T-helper 17 cell (primary cell): ENCODE data around the gene FBXL7. TPM values are rescaled to one million over a fixed set of nuclear protein-coding genes. Genes with fewer than 3 reads are reported as not detected.

Experiments
- ATAC-seq: fragments of 150-1000 bp; cut with Tn5 transposase; 2 replicates; pipeline ENCODE4 v1.10.0; 2021; ENCODE audit warnings: mild to moderate bottlenecking, moderate library complexity
- DNase-seq, 3 donors: peaks; one replicate each; pipeline versions ENCODE4 v3.0.0 to v3.0.0-alpha.2; 2020 to 2021
- H3K9me3 ChIP-seq: one replicate; pipeline ENCODE4 v1.7.0; 2013; ENCODE audit warnings: low read length, mild to moderate bottlenecking; ENCODE audit not compliant: control insufficient read depth, poor library complexity, severe bottlenecking
- H3K27ac Mint-ChIP-seq: one replicate; pipeline ENCODE4 v1.8.0; 2022; ENCODE audit warnings: mild to moderate bottlenecking, moderate library complexity, mixed read lengths
- H3K27me3 Mint-ChIP-seq: one replicate; pipeline ENCODE4 v1.8.0; 2022; ENCODE audit warnings: mixed read lengths
- H3K36me3 Mint-ChIP-seq: one replicate; pipeline ENCODE4 v1.8.0; 2022; ENCODE audit warnings: low read depth, mixed read lengths
- H3K4me1 Mint-ChIP-seq: one replicate; pipeline ENCODE4 v1.8.0; 2022; ENCODE audit warnings: mild to moderate bottlenecking, mixed read lengths
- H3K4me3 Mint-ChIP-seq: one replicate; pipeline ENCODE4 v1.8.0; 2022; ENCODE audit warnings: mild to moderate bottlenecking, moderate library complexity, mixed read lengths
- total RNA-seq, 4 donors: library from RNA in 2 of 4; stranded (reverse) in 2 of 4; gene quantifications; one replicate each; pipeline ENCODE4 v1.2.3 and lab custom pipeline; 2022 to 2026

The FBXL7 gene
- total RNA-seq, 2 donors from 2014 or later: not detected

- H3K9me3 ChIP-seq: no peaks in the 10 kb centered on the region
- no peaks in the 10 kb centered on the region for H3K36me3 Mint-ChIP-seq
- H3K27ac Mint-ChIP-seq: no peak overlapping the region
- no peak for DNase-seq
- no peaks in the 10 kb centered on the region for H3K27me3 Mint-ChIP-seq
- no peaks in the 10 kb centered on the region for H3K4me1 Mint-ChIP-seq
- no peak overlapping the region for H3K4me3 Mint-ChIP-seq
- ATAC-seq: no peak
These were observed 13.5 kb downstream of the FBXL7 start for GRCh38 chr5:15513431-15513830.

GRCh38 chr5:15513911-15514310 is 13.9 kb downstream of the FBXL7 start:
- no peaks in the 10 kb centered on the region for H3K4me1 Mint-ChIP-seq
- ATAC-seq: no peak
- no peak for DNase-seq
- no peaks in the 10 kb centered on the region for H3K9me3 ChIP-seq
- H3K4me3 Mint-ChIP-seq: no peak overlapping the region
- no peaks in the 10 kb centered on the region for H3K36me3 Mint-ChIP-seq
- H3K27ac Mint-ChIP-seq: no peak overlapping the region
- no peaks in the 10 kb centered on the region for H3K27me3 Mint-ChIP-seq

DNA sequence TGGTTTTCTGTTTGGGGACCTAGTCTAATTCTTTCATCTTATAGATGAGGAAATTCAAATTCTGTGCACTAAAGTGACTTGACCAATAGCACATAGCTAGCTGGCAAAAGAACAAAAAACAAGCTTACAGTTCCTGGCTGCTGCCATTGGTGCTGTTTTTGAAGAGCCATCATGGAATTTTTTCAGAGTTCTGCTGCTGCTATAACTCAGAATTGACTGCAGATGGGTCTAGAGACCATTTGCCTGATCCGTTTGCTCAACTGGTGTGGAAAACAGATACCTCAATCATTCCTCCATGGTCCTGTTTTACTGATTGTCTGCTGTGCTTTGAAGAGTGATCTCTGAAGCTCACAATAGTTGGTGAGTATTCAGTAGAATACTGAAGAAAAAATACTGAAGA is 15.2 kb downstream of the FBXL7 start:
- Mint-ChIP-seq H3K36me3 (no peaks in the 10 kb centered on the region), H3K4me1 (no peaks in the 10 kb centered on the region), H3K27me3 (no peaks in the 10 kb centered on the region), H3K4me3 (no peak overlapping the region), H3K27ac (no peak overlapping the region)
- H3K9me3 ChIP-seq: no peaks in the 10 kb centered on the region
- ATAC-seq (no peak), DNase-seq (no peak)

- no peaks in the 10 kb centered on the region for H3K9me3 ChIP-seq
- ATAC-seq: no peak
- no peaks in the 10 kb centered on the region for H3K4me1 Mint-ChIP-seq
- no peak for DNase-seq
- no peak overlapping the region for H3K27ac Mint-ChIP-seq
- no peaks in the 10 kb centered on the region for H3K36me3 Mint-ChIP-seq
- no peaks in the 10 kb centered on the region for H3K27me3 Mint-ChIP-seq
- H3K4me3 Mint-ChIP-seq: no peak overlapping the region
These were observed 16.5 kb downstream of the FBXL7 start for GRCh38 chr5:15516486-15516885.

- Mint-ChIP-seq H3K27me3 (no peaks in the 10 kb centered on the region), H3K36me3 (no peaks in the 10 kb centered on the region), H3K4me3 (no peak overlapping the region), H3K4me1 (no peaks in the 10 kb centered on the region), H3K27ac (no peak overlapping the region)
- H3K9me3 ChIP-seq: no peaks in the 10 kb centered on the region
- ATAC-seq (no peak), DNase-seq (no peak)
These were observed 18.8 kb downstream of the FBXL7 start for GRCh38 chr5:15518786-15519185.

DNA sequence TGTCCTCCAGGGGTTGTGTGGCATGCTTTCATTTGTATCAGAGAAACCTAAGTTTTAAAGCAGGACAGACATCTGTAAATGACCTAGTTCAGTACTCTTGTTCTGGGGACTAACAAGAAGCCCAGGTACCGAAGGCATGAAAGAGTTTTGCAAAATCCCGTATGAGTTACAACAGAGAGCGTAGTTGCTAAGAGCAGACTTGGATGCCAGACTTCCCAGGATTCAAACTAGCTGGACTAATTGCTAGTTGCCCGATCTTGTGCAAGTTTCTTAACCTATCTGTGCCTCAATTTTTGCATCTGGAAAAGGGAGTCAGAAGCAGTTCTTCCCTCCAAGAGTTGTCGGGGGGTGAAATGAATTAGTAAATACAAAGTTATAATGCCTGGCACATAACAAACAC is 20.9 kb downstream of the FBXL7 start:
- Mint-ChIP-seq H3K27me3 (no peaks in the 10 kb centered on the region), H3K4me1 (no peaks in the 10 kb centered on the region), H3K27ac (no peak overlapping the region), H3K4me3 (no peak overlapping the region), H3K36me3 (no peaks in the 10 kb centered on the region)
- no peaks in the 10 kb centered on the region for H3K9me3 ChIP-seq
- DNase-seq (no peak), ATAC-seq (no peak)

DNA sequence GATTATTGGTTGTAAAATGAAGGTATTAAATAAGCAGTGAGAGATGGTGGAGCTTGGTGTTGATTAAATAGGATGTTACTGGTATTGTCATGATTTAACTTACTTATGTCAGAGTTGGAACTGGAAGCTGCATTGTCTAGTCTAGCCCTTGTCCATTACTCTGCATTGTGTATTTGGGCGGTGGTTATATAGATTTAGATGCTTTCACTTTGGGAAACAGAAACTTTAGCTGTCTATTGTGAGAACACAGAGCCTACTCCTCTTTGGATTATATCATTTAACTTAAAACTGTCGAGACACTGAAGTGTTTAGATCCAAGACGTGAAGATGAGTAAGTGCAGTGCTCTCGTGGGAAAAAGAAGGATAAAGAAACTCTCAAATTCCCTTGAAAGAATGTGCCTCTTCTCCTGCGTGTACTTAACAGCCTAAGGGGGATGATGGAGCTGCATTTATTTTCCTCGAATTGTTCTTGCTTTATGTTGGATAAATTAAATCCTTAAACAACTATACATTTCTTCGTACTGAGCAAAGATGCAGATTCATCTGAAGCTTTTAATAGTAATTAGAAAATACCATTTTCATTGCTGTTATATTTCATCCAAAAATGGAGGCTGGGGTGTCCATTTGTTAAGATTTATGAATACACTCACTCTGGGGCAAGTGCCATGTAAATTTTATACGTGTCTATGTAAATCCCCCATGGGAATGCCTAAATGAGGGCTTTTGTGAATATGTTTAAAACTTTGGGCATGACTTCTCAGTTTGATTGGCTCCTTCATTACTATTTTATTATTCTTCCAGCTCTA is 21.6 kb downstream of the FBXL7 start:
- Mint-ChIP-seq H3K27ac (no peak overlapping the region), H3K4me3 (no peak overlapping the region), H3K4me1 (no peaks in the 10 kb centered on the region), H3K27me3 (no peaks in the 10 kb centered on the region), H3K36me3 (no peaks in the 10 kb centered on the region)
- no peaks in the 10 kb centered on the region for H3K9me3 ChIP-seq
- ATAC-seq: no peak
- DNase-seq: no peak

DNA sequence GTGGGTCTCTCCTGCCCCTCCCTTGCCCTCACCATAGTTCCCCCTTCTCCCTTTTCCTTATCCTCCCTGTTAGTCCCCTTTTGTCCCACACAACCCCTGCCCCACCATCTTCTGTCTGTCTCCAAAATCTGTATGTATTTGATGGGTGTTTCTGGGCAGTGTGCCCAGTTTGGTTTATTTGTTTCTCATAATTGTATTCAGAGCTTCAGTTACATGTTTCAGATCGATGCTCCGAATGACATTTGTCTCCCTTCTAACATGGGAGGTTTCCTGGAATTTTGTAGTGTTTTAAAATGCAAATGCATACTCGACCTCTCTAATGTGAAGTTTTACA is 22.2 kb downstream of the FBXL7 start:
- no peak overlapping the region for H3K4me3 Mint-ChIP-seq
- ATAC-seq: no peak
- H3K9me3 ChIP-seq: no peaks in the 10 kb centered on the region
- no peaks in the 10 kb centered on the region for H3K36me3 Mint-ChIP-seq
- no peak for DNase-seq
- H3K27ac Mint-ChIP-seq: no peak overlapping the region
- H3K27me3 Mint-ChIP-seq: no peaks in the 10 kb centered on the region
- no peaks in the 10 kb centered on the region for H3K4me1 Mint-ChIP-seq

- H3K9me3 ChIP-seq: no peaks in the 10 kb centered on the region
- no peaks in the 10 kb centered on the region for H3K4me1 Mint-ChIP-seq
- no peak overlapping the region for H3K27ac Mint-ChIP-seq
- DNase-seq: no peak
- H3K27me3 Mint-ChIP-seq: no peaks in the 10 kb centered on the region
- no peaks in the 10 kb centered on the region for H3K36me3 Mint-ChIP-seq
- ATAC-seq: no peak
- no peak overlapping the region for H3K4me3 Mint-ChIP-seq
These were observed 24.7 kb downstream of the FBXL7 start for GRCh38 chr5:15524712-15525111.

GRCh38 chr5:15525703-15526275 is 25.8 kb downstream of the FBXL7 start:
- DNase-seq (no peak), ATAC-seq (no peak)
- no peaks in the 10 kb centered on the region for H3K27me3 Mint-ChIP-seq
- H3K4me3 Mint-ChIP-seq: no peak overlapping the region
- H3K27ac Mint-ChIP-seq: no peak overlapping the region
- H3K9me3 ChIP-seq: no peaks in the 10 kb centered on the region
- no peaks in the 10 kb centered on the region for H3K4me1 Mint-ChIP-seq
- H3K36me3 Mint-ChIP-seq: no peaks in the 10 kb centered on the region

DNA sequence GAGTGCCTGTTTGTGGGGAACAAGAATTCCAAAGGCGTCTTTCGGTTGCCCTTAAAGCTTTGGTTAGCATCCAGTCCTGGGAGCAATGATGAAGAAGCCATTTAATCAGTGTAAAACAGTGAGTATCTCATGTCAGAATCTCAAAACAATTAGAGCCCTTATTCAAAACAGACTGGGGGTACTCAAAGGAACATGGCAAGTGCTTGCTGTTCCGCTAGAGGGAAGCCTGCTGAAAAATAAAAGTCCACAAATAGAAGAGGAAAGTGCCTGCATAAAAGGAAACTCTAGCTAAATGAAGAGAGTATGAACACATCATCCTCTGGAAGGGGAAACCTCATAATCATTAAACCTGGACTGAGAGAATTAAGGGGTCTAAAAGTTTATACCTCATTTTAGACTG is 26.4 kb downstream of the FBXL7 start:
- ATAC-seq: no peak
- Mint-ChIP-seq H3K36me3 (no peaks in the 10 kb centered on the region), H3K27me3 (no peaks in the 10 kb centered on the region), H3K4me1 (no peaks in the 10 kb centered on the region), H3K27ac (no peak overlapping the region), H3K4me3 (no peak overlapping the region)
- no peaks in the 10 kb centered on the region for H3K9me3 ChIP-seq
- no peak for DNase-seq

DNA sequence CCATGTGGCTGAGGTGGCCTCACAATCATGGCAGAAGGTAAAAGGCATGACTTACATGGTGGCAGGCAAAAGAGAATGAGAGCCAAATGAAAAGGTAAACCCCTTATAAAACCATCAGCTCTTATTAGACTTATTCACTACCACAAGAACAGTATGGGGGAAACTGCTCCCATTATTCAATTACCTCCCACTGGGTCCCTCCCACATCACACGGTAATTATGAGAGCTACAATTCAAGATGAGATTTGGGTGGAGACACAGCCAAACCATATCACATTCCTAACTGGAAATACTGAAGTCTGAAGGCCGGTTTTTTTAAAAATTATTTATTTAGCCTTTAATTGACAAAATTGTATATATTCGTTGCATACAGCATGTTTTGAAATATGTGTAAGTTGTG is 28.5 kb downstream of the FBXL7 start:
- DNase-seq: no peak
- Mint-ChIP-seq H3K27ac (no peak overlapping the region), H3K4me3 (no peak overlapping the region), H3K36me3 (no peaks in the 10 kb centered on the region), H3K27me3 (no peaks in the 10 kb centered on the region), H3K4me1 (no peaks in the 10 kb centered on the region)
- H3K9me3 ChIP-seq: no peaks in the 10 kb centered on the region
- no peak for ATAC-seq

DNA sequence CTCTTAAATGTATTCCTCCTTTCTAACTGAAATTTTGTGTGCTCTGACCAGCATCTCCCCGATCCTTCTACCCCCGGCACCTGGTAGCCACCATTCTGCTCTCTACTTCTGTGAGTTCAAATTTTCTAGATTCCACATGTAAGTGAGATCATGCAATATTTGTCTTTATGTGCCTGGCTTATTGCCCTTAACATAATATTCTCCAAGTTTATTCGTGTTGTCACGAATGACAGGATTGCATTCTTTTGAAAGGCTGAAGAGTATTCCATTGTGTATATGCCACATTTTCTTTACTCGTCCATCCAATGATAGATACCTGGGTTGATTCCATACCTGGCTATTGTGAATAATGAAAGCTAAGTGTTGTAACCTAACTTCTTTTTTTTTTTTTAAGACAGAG is 29.0 kb downstream of the FBXL7 start:
- H3K27me3 Mint-ChIP-seq: no peaks in the 10 kb centered on the region
- DNase-seq: no peak
- no peak for ATAC-seq
- H3K9me3 ChIP-seq: no peaks in the 10 kb centered on the region
- H3K4me1 Mint-ChIP-seq: no peaks in the 10 kb centered on the region
- no peaks in the 10 kb centered on the region for H3K36me3 Mint-ChIP-seq
- no peak overlapping the region for H3K27ac Mint-ChIP-seq
- H3K4me3 Mint-ChIP-seq: no peak overlapping the region

- H3K27ac Mint-ChIP-seq: no peak overlapping the region
- no peaks in the 10 kb centered on the region for H3K4me1 Mint-ChIP-seq
- H3K4me3 Mint-ChIP-seq: no peak overlapping the region
- H3K27me3 Mint-ChIP-seq: no peaks in the 10 kb centered on the region
- no peaks in the 10 kb centered on the region for H3K9me3 ChIP-seq
- DNase-seq (no peak), ATAC-seq (no peak)
- H3K36me3 Mint-ChIP-seq: no peaks in the 10 kb centered on the region
These were observed 29.8 kb downstream of the FBXL7 start for GRCh38 chr5:15529821-15530220.
